Brain microvascular endothelial cell (primary cell): Measurements from ENCODE around the gene RNF166.

Experiments
- DNase-seq: peaks from one replicate; pipeline ENCODE4 v3.0.0-alpha.2; 2020
- H3K27ac ChIP-seq: fragments of 250-450 bp; sonication (Bioruptor Pico); 2 replicates; pipeline ENCODE4 v1.5.1; 2020; ENCODE audit warnings: mild to moderate bottlenecking, moderate library complexity
- H3K27me3 ChIP-seq: fragments of 250-450 bp; sonication (Bioruptor Pico); replicated peaks from 2 replicates; pipeline ENCODE4 v1.5.1; 2020; ENCODE audit warnings: mild to moderate bottlenecking
- H3K36me3 ChIP-seq: fragments of 250-450 bp; sonication (Bioruptor Pico); replicated peaks from 2 replicates; pipeline ENCODE4 v1.5.1; 2020; ENCODE audit warnings: mild to moderate bottlenecking
- H3K4me3 ChIP-seq: 2 replicates; pipeline ENCODE4 v1.5.1; 2011; ENCODE audit warnings: low read depth, mild to moderate bottlenecking, control low read depth, low read length, moderate library complexity
- in situ Hi-C: cut with HindIII; loops from 2 replicates; pipeline ENCODE4 v1.10.0; 2017; ENCODE audit warnings: low sequenced_read_pairs, low pct_ligation_motif_present
- TF ChIP-seq, protein P1 (sequence below): IDR thresholded peaks from 2 replicates; pipeline ENCODE4 v1.5.1; 2011; ENCODE audit warnings: low read depth, mild to moderate bottlenecking, moderate library complexity, low read length, control low read depth, inconsistent platforms; ENCODE audit errors: missing control alignments

RNF166 gene

GRCh38 chr16:88691924-88692560 is 14.2 kb downstream of the RNF166 start:
- H3K4me3 ChIP-seq = no peak overlapping the region
- no peak overlapping the region for H3K27ac ChIP-seq
- TF ChIP-seq, protein P1, sequence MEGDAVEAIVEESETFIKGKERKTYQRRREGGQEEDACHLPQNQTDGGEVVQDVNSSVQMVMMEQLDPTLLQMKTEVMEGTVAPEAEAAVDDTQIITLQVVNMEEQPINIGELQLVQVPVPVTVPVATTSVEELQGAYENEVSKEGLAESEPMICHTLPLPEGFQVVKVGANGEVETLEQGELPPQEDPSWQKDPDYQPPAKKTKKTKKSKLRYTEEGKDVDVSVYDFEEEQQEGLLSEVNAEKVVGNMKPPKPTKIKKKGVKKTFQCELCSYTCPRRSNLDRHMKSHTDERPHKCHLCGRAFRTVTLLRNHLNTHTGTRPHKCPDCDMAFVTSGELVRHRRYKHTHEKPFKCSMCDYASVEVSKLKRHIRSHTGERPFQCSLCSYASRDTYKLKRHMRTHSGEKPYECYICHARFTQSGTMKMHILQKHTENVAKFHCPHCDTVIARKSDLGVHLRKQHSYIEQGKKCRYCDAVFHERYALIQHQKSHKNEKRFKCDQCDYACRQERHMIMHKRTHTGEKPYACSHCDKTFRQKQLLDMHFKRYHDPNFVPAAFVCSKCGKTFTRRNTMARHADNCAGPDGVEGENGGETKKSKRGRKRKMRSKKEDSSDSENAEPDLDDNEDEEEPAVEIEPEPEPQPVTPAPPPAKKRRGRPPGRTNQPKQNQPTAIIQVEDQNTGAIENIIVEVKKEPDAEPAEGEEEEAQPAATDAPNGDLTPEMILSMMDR = no peak
- H3K36me3 ChIP-seq = peaks cover 8% of the 10 kb centered on the region
- peaks cover 2% of the 10 kb centered on the region for H3K27me3 ChIP-seq
- in situ Hi-C loops = no loop called here
- no peak for DNase-seq

GRCh38 chr16:88691129-88691813 is 14.9 kb downstream of the RNF166 start:
- peaks cover 4% of the 10 kb centered on the region for H3K36me3 ChIP-seq
- peaks cover 2% of the 10 kb centered on the region for H3K27me3 ChIP-seq
- no peak for DNase-seq
- TF ChIP-seq, protein P1 = no peak
- H3K4me3 ChIP-seq = no peak overlapping the region
- no peak overlapping the region for H3K27ac ChIP-seq
- in situ Hi-C loops = no loop called here

DNA sequence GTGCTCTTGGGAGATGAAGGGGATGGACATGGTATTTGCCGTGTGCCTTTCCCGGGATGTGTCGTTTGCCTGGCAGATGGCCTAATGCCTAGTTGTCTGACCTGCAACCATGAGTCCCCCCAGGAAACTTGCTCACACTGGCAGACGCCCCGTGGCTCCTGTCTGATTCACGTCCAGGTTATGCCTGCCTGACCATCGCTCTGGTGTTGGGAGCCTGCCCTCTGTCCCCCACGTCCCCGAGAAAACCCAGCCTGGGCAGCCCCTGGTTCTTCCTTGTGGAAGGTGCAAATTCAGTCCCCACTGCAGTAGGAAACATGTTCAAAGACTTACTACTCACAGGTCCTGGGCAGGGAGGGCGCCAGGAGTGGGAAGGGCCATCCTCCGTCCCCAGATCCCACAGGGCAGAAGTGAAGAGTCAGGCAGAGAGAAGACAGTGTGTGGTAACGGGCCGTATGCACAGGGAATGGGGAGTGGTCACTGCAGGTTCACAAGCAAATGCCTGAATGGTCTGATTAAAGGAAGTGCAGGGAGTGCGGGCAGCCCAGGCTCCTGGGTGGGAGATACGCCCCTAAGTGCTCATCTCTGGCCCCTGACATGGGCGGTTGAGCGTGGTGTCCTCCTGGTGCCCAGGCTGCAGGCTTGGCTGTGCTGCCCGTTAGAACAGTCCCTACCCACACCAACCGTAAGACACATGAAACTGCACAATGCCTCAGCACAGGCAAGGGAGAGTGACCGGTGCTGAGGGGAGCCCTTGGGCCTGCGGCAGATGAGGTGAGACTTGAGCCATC is 15.7 kb downstream of the RNF166 start:
- no peak overlapping the region for H3K4me3 ChIP-seq
- no peaks in the 10 kb centered on the region for H3K36me3 ChIP-seq
- H3K27ac ChIP-seq = no peak overlapping the region
- in situ Hi-C loops = no loop called here
- TF ChIP-seq, protein P1 = no peak
- DNase-seq = no peak
- peaks cover 2% of the 10 kb centered on the region for H3K27me3 ChIP-seq

DNA sequence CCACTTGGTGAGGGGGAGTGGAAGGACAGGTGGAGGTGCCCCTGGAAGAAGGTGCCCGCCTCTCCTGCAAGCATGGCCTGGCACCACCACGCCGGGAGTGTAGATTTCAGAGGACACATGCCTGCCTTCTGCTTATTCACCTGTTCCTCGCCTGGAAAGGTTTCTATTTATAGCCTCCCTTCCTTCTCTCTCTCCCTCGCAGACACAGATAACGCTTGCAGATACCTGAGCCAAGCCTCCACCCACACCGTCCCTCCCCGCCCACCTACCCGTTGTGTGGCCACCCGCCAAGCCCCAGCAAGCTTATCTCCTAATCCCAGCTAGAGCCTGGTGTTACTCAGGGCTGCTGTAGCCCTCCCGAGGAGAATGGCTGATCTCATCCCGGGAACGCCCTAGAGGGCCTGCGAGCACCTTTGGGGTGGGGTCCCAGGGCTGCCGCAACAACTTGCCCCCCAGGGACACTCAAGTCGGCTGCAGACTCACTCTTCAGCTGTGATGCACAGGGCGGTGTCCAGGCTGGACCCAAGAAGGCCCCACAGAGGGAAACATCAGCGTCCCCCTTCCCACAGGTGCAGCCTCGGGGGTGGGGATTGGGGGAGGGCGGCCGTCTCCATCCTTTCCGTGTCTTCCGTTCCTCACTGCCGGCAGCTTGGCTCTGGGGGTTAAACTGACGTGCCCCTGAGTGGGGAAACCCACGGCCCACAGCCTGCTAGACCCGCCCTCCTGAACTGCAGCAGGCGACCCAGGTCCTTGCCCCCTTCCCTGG is 18.0 kb downstream of the RNF166 start:
- DNase-seq = no peak
- Histone ChIP-seq H3K4me3 (no peak overlapping the region), H3K27me3 (peaks cover 2% of the 10 kb centered on the region), H3K27ac (no peak overlapping the region), H3K36me3 (no peaks in the 10 kb centered on the region)
- TF ChIP-seq, protein P1 = no peak
- in situ Hi-C loops = loop anchor here (10.0 kb wide), 1 partner anchor 97 kb away; the partner anchor contains the start of gene PIEZO1

DNA sequence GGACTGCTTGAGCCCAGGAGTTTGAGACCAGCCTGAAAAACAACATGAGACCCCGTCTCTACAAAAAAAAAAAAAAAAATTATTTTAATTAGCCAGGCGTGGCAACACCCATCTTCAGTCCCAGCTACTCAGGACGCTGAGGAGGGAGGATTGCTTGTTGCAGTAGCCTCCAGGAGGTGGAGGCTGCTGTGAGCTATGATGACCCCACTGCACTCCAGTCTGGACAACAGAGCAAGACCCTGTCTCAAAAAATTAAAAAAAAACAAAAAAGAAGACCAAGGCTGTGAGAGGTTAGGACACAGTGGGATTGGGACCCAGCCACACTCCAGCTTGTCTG is 18.6 kb downstream of the RNF166 start:
- TF ChIP-seq, protein P1 = no peak
- no peaks in the 10 kb centered on the region for H3K36me3 ChIP-seq
- no peak overlapping the region for H3K27ac ChIP-seq
- DNase-seq = no peak
- H3K4me3 ChIP-seq = no peak overlapping the region
- H3K27me3 ChIP-seq = peaks cover 2% of the 10 kb centered on the region
- in situ Hi-C loops = loop anchor here (10.0 kb wide), 1 partner anchor 97 kb away; the partner anchor contains the start of gene PIEZO1
